ENCODE measurements around the gene ERN1.

The ERN1 gene

GRCh38 chr17:64077379-64077778 is 52.6 kb downstream of the ERN1 start:
- H3K27ac Mint-ChIP-seq: no peak overlapping the region
- no peaks in the 10 kb centered on the region for H3K27me3 Mint-ChIP-seq
- H3K9me3 Mint-ChIP-seq (ENCODE audit: low read depth): no peaks in the 10 kb centered on the region
- peaks cover 3% of the 10 kb centered on the region for H3K4me1 Mint-ChIP-seq (ENCODE audit: low read depth)
- H3K36me3 Mint-ChIP-seq: peaks cover 18% of the 10 kb centered on the region
- no peak overlapping the region for H3K4me3 Mint-ChIP-seq

GRCh38 chr17:64075913-64076312 is 54.0 kb downstream of the ERN1 start:
- H3K36me3 Mint-ChIP-seq: peaks cover 25% of the 10 kb centered on the region
- peaks cover 3% of the 10 kb centered on the region for H3K4me1 Mint-ChIP-seq (ENCODE audit: low read depth)
- H3K9me3 Mint-ChIP-seq (ENCODE audit: low read depth): no peaks in the 10 kb centered on the region
- no peak overlapping the region for H3K27ac Mint-ChIP-seq
- no peak overlapping the region for H3K4me3 Mint-ChIP-seq
- no peaks in the 10 kb centered on the region for H3K27me3 Mint-ChIP-seq

GRCh38 chr17:64074704-64075426 is 55.1 kb downstream of the ERN1 start:
- H3K27ac Mint-ChIP-seq: no peak overlapping the region
- peaks cover 3% of the 10 kb centered on the region for H3K4me1 Mint-ChIP-seq (ENCODE audit: low read depth)
- H3K9me3 Mint-ChIP-seq (ENCODE audit: low read depth): peaks cover 4% of the 10 kb centered on the region
- H3K36me3 Mint-ChIP-seq: peaks cover 35% of the 10 kb centered on the region
- no peak overlapping the region for H3K4me3 Mint-ChIP-seq
- H3K27me3 Mint-ChIP-seq: no peaks in the 10 kb centered on the region

GRCh38 chr17:64073771-64074703 is 55.9 kb downstream of the ERN1 start:
- Mint-ChIP-seq H3K4me3 (no peak overlapping the region), H3K27ac (no peak overlapping the region), H3K4me1 (ENCODE audit: low read depth) (peaks cover 1% of the 10 kb centered on the region), H3K36me3 (peaks cover 44% of the 10 kb centered on the region), H3K27me3 (no peaks in the 10 kb centered on the region), H3K9me3 (ENCODE audit: low read depth) (peaks cover 4% of the 10 kb centered on the region)

DNA sequence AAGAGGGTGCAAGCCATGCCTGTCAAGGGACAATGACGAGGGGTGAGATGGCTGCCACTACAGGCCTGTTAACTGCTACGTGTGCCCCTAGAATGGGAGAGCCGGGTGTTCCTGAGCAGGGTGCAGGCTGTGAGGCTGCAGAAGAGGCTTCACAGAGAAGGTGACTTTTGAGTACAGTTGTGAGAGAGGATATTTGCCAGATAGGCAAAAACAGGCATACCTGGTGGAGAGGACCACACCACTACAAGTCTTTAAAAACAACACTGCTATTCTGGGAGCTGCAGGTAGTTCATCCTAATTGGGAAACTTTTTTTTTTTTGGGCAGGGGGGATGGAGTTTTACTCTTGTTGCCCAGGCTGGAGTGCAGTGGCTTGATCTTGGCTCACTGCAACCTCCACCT is 58.8 kb downstream of the ERN1 start:
- peaks cover 4% of the 10 kb centered on the region for H3K9me3 Mint-ChIP-seq (ENCODE audit: low read depth)
- peaks cover 48% of the 10 kb centered on the region for H3K36me3 Mint-ChIP-seq
- H3K4me1 Mint-ChIP-seq (ENCODE audit: low read depth): peaks cover 17% of the 10 kb centered on the region
- no peaks in the 10 kb centered on the region for H3K27me3 Mint-ChIP-seq
- H3K4me3 Mint-ChIP-seq: no peak overlapping the region
- H3K27ac Mint-ChIP-seq: no peak overlapping the region

DNA sequence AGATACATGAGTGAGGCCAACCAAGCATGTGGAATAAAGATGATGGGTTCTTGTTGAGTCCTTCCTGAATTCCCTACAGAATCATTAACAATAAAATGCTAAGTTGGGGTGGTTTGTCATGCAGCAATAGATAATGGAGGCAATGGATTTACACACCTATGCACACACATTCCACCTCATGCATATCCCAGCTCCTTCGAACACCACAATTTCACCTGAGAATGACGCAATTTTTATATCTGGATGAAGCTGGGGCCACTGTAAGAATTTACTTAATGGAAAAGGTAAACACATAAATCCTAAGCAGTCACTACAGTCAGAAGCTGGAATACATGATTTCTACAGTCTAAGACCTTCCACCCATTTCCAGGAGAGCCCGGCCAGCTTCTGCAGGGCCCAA is 59.7 kb downstream of the ERN1 start:
- no peak overlapping the region for H3K27ac Mint-ChIP-seq
- peaks cover 48% of the 10 kb centered on the region for H3K36me3 Mint-ChIP-seq
- H3K9me3 Mint-ChIP-seq (ENCODE audit: low read depth): peaks cover 4% of the 10 kb centered on the region
- H3K4me1 Mint-ChIP-seq (ENCODE audit: low read depth): peaks cover 18% of the 10 kb centered on the region
- no peak overlapping the region for H3K4me3 Mint-ChIP-seq
- no peaks in the 10 kb centered on the region for H3K27me3 Mint-ChIP-seq

DNA sequence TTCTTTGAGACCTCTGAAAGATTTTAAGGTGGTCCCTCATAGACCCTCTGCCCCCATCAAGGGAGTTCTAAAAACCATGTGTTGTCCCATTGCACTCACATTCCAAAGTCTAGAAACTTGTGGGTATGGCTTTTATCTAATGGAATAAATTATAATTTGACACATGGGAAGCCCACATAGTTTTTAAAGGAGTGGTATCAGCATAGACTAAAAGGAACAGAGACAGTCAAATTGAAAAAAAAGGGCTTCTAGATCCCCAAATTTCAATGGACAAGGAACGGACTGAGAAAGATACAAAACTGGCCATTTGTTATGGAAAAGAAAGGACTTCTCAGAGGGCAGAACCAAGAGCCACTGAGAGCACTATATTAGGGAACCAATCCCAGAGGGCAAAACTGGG is 60.8 kb downstream of the ERN1 start:
- H3K9me3 Mint-ChIP-seq (ENCODE audit: low read depth): peaks cover 4% of the 10 kb centered on the region
- peaks cover 47% of the 10 kb centered on the region for H3K36me3 Mint-ChIP-seq

GRCh38 chr17:64067657-64068056 is 62.3 kb downstream of the ERN1 start:
- Mint-ChIP-seq H3K9me3 (ENCODE audit: low read depth) (peaks cover 4% of the 10 kb centered on the region), H3K4me1 (ENCODE audit: low read depth) (peaks cover 18% of the 10 kb centered on the region), H3K27me3 (no peaks in the 10 kb centered on the region), H3K36me3 (peaks cover 42% of the 10 kb centered on the region), H3K4me3 (no peak overlapping the region), H3K27ac (peak overlapping the region; percentile 11)

More for the DNA sequence above, 60.8 kb downstream of the ERN1 start:
- H3K4me3 Mint-ChIP-seq: no peak overlapping the region
- peaks cover 18% of the 10 kb centered on the region for H3K4me1 Mint-ChIP-seq (ENCODE audit: low read depth)
- H3K27me3 Mint-ChIP-seq: no peaks in the 10 kb centered on the region
- H3K27ac Mint-ChIP-seq: no peak overlapping the region

GRCh38 chr17:64066716-64067115 is 63.2 kb downstream of the ERN1 start:
- Mint-ChIP-seq H3K36me3 (peaks cover 39% of the 10 kb centered on the region), H3K9me3 (ENCODE audit: low read depth) (peaks cover 4% of the 10 kb centered on the region), H3K27me3 (no peaks in the 10 kb centered on the region), H3K27ac (peak overlapping the region; percentile 75), H3K4me1 (ENCODE audit: low read depth) (peaks cover 18% of the 10 kb centered on the region), H3K4me3 (peak overlapping the region; percentile 67)

DNA sequence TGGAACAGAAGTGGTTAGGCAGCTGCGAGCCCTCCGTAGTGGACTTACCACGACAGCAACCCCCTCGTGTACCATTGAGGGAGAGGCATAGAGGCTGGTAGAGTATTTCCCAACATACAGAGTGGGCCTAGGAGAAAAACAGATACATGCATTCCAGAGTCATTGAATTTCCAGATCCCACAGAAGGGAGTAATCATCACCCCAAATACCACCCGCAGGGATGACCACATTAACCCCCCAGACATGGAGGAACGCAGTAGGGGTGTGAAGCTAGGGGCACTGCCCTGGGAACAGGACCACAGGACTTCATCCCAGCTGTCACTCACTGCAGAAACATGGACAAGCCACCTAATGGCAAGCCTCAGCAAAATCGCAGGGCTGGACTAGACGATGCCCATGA is 64.8 kb downstream of the ERN1 start:
- no peak overlapping the region for H3K27ac Mint-ChIP-seq
- H3K4me3 Mint-ChIP-seq: no peak overlapping the region
- peaks cover 3% of the 10 kb centered on the region for H3K9me3 Mint-ChIP-seq (ENCODE audit: low read depth)
- peaks cover 34% of the 10 kb centered on the region for H3K36me3 Mint-ChIP-seq
- H3K4me1 Mint-ChIP-seq (ENCODE audit: low read depth): peaks cover 25% of the 10 kb centered on the region
- no peaks in the 10 kb centered on the region for H3K27me3 Mint-ChIP-seq

DNA sequence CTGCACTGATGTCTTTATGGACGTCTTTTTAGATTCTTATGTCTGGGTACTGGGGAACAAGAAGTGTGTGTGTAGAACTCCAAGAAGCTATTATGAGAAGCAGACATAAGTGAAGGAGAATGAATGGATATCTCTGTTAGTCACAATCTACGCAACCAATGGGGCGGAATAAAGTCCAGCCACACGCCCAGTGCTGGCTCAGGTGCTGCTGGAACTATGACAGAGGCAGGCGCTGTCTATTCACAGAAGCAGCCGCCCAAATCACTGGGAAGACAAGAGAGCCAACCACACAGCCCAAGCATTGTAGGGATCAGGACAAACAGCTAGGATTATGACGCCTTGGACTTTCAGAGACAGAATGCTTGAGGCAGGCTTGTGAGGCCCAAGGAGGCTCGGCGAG is 65.6 kb downstream of the ERN1 start:
- Mint-ChIP-seq H3K4me1 (ENCODE audit: low read depth) (peaks cover 26% of the 10 kb centered on the region), H3K36me3 (peaks cover 28% of the 10 kb centered on the region), H3K4me3 (no peak overlapping the region), H3K9me3 (ENCODE audit: low read depth) (no peaks in the 10 kb centered on the region), H3K27me3 (no peaks in the 10 kb centered on the region), H3K27ac (peak overlapping the region; percentile 46)

- no peak overlapping the region for H3K4me3 Mint-ChIP-seq
- peaks cover 23% of the 10 kb centered on the region for H3K36me3 Mint-ChIP-seq
- no peak overlapping the region for H3K27ac Mint-ChIP-seq
- no peaks in the 10 kb centered on the region for H3K27me3 Mint-ChIP-seq
- H3K4me1 Mint-ChIP-seq (ENCODE audit: low read depth): peaks cover 26% of the 10 kb centered on the region
- no peaks in the 10 kb centered on the region for H3K9me3 Mint-ChIP-seq (ENCODE audit: low read depth)
Measured at GRCh38 chr17:64063766-64064224, 66.1 kb downstream of the ERN1 start.

- no peak overlapping the region for H3K4me3 Mint-ChIP-seq
- H3K27ac Mint-ChIP-seq: no peak overlapping the region
- no peaks in the 10 kb centered on the region for H3K27me3 Mint-ChIP-seq
- H3K36me3 Mint-ChIP-seq: peaks cover 18% of the 10 kb centered on the region
- H3K9me3 Mint-ChIP-seq (ENCODE audit: low read depth): no peaks in the 10 kb centered on the region
- peaks cover 26% of the 10 kb centered on the region for H3K4me1 Mint-ChIP-seq (ENCODE audit: low read depth)
Measured at GRCh38 chr17:64063088-64063487, 66.9 kb downstream of the ERN1 start.

- Mint-ChIP-seq H3K4me3 (no peak overlapping the region), H3K27me3 (no peaks in the 10 kb centered on the region), H3K36me3 (peaks cover 12% of the 10 kb centered on the region), H3K27ac (peak overlapping the region; percentile 0), H3K9me3 (ENCODE audit: low read depth) (no peaks in the 10 kb centered on the region), H3K4me1 (ENCODE audit: low read depth) (peaks cover 17% of the 10 kb centered on the region)
Measured at GRCh38 chr17:64061178-64061898, 68.6 kb downstream of the ERN1 start.

DNA sequence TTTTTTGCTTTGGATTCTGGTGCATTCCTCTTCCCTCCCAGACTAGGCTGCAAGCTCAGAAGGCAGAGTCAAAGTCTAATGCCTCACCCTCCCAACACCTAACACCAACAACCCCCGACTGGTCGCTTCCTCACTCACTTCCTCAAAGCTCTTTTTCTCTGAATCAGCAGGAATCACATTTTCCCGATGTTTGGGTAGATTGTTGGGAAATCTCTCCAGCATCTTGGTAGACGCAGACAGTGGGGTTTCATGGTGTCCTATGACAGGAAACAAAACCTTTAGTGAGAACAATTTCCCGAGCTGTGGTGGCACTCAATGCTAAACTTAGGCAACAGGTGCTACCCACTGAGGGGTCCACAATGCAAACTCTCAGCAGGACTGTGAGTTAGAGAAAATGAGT is 69.6 kb downstream of the ERN1 start:
- Mint-ChIP-seq H3K36me3 (peaks cover 12% of the 10 kb centered on the region), H3K4me3 (no peak overlapping the region), H3K9me3 (ENCODE audit: low read depth) (no peaks in the 10 kb centered on the region), H3K4me1 (ENCODE audit: low read depth) (peaks cover 21% of the 10 kb centered on the region), H3K27ac (no peak overlapping the region), H3K27me3 (no peaks in the 10 kb centered on the region)
